PFSK-1 (cell line): ENCODE results near the gene TULP3.

ENCODE experiments used
- POLR2AphosphoS5 ChIP-seq: IDR thresholded peaks from 2 replicates; pipeline ENCODE4 v1.6.1; 2012; ENCODE audit warnings: low read depth, mild to moderate bottlenecking, control low read depth, low read length, moderate library complexity
- TAF1 ChIP-seq: IDR thresholded peaks from 2 replicates; pipeline ENCODE4 v1.6.1; 2012; ENCODE audit warnings: low read length, control low read depth, borderline replicate concordance; ENCODE audit not compliant: insufficient read depth
- TF ChIP-seq, protein P1 (sequence below), 2 experiments: IDR thresholded peaks; 2 replicates each; pipeline versions ENCODE4 v1.6.1 to v1.8.0; 2011 to 2012; ENCODE audit warnings: low read depth in 2 of 2, low read length in 2 of 2, control low read depth in 1 of 2, inconsistent platforms in 1 of 2, mild to moderate bottlenecking in 1 of 2, moderate library complexity in 1 of 2; ENCODE audit not compliant: insufficient read depth in 1 of 2

DNA sequence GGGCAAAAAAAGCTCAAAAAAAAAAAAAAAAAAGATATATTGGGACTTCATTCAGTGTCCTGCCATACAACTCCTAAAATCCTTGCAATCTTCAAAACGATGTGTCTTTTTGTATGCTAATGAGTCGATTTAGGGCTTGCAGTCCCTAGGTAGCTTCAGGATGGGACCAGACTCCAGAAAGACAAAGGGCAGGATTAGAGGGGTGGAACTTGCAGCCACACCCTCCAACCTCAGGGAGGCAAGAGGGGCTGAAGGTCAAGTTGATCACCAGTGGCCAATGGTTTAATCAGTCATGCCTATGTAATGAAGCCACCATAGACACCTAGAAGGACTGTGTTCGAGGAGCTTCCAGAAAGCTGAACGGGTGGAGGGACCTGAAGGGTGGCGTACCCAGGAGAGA lies 97.8 kb downstream of the TULP3 start:
- no peak for TF ChIP-seq POLR2AphosphoS5
- no peak for TF ChIP-seq TAF1
- TF ChIP-seq, protein P1, sequence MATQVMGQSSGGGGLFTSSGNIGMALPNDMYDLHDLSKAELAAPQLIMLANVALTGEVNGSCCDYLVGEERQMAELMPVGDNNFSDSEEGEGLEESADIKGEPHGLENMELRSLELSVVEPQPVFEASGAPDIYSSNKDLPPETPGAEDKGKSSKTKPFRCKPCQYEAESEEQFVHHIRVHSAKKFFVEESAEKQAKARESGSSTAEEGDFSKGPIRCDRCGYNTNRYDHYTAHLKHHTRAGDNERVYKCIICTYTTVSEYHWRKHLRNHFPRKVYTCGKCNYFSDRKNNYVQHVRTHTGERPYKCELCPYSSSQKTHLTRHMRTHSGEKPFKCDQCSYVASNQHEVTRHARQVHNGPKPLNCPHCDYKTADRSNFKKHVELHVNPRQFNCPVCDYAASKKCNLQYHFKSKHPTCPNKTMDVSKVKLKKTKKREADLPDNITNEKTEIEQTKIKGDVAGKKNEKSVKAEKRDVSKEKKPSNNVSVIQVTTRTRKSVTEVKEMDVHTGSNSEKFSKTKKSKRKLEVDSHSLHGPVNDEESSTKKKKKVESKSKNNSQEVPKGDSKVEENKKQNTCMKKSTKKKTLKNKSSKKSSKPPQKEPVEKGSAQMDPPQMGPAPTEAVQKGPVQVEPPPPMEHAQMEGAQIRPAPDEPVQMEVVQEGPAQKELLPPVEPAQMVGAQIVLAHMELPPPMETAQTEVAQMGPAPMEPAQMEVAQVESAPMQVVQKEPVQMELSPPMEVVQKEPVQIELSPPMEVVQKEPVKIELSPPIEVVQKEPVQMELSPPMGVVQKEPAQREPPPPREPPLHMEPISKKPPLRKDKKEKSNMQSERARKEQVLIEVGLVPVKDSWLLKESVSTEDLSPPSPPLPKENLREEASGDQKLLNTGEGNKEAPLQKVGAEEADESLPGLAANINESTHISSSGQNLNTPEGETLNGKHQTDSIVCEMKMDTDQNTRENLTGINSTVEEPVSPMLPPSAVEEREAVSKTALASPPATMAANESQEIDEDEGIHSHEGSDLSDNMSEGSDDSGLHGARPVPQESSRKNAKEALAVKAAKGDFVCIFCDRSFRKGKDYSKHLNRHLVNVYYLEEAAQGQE (IDR thresholded peaks at IDR 0.05; ENCODE audit: insufficient read depth in 1 of 2, low read depth in 2 of 2, low read length in 2 of 2): no peak
